ENCODE measurements around the gene PAX6. TPM values are rescaled to one million over a fixed set of nuclear protein-coding genes. Genes with fewer than 3 reads are reported as not detected.

The PAX6 gene
- polyA plus RNA-seq, 4 donors, result 0.11 to 0.13 TPM; not detected in 2

DNA sequence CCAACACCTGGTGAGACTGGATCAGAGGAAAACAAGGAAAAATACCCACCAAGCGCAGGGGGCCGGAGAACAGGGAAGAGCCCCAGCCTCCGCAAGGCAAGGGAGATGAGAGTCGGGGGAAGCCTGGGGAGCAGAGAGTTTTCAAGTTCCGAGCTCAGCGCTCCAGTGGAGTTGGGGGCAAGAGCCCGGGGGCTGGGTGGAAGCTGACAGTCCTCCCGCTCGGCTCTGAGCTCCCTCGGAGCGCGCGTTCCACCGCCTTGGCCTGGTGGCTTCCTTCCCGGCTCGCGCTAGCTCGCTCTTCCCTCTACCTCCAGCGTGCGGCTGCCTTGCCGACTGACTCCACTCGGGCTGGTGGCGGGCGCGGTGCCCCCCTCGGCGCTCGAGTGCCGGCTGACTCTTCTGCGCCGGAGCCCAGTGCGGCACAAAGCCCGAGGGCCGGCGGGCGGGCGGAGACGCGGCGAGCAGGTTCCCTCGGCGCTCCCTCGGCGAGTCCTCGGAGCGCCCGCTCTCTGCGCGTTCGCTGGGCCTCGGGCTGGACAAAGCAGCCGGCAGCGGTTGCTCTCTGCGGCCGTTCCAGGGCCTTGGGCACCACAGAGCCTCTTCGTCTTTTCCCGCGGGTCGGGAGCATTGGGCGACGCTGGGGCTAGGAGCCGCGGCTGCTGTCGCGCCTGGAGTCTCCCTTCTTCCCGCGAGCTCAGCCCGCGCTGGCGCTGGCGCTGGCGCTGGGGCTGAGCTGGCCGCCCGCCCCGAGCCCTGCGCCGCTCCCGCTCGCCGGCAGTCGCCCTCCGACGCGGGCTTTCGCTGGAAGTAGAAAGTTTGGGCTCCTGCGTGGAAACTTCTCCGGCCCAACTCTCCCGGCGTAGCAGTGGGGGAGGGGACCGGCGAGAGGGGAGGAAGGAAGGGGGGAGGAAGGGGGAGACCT lies 1.0 kb downstream of the PAX6 start:
- DNase-seq (ENCODE audit: low read depth in 4 of 4, low spot score in 3 of 4), result no peak

DNA sequence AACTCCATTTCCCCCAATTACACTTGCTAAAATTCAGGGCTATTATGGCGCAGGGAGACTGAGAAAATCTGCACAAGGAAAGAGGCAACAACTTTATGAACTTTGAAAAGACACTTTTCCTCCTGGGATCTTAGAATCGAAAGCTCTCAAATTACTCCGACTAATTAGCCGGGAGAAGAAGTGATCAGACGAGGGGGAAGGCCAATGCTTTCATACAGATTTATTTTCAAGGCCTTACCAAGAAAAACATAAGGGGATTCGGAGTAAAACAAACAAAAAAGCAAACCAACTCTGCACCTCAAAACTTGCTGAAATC lies 1.6 kb downstream of the PAX6 start:
- DNase-seq (ENCODE audit: low read depth in 4 of 4, low spot score in 3 of 4), result no peak

DNA sequence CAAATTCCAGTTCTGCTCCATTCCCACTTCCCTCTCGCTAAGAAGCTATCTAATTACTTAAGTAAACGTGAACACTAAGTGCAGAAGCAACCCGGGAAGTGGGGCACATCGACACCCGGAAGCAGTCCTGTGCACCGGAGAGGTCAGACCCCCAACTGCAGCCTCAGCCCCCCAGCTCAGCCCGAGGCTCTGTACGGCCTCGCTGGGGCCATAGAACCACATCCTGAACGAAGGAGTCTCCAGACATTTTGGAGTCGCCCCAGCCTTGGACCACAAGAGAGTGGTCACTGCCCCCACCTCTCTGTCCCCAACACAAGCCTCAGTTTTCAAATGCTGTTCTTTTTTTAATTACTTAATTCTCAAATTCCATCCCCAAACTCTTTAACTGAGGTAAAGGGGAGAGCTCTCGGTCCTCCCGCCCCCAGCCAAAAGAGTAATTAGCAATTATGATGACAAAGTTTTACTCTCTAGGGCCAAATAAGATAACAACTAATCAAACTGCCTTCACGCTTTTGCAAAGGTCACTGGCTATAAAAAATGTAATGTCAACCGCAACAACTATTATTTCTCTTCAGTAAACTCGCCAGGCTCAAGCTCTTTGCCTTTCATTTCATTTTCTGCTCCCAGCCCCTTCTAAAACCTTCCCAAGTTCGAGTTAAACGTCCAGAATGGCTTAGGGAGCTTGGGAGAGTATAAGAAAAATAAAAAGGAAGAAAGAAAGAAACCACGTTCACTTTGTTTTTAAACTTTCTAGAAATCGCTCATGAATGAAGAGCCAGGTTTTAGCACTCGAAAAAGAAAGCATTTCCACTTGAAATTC lies 2.2 kb downstream of the PAX6 start:
- no peak for DNase-seq (ENCODE audit: low read depth in 4 of 4, low spot score in 3 of 4)

DNA sequence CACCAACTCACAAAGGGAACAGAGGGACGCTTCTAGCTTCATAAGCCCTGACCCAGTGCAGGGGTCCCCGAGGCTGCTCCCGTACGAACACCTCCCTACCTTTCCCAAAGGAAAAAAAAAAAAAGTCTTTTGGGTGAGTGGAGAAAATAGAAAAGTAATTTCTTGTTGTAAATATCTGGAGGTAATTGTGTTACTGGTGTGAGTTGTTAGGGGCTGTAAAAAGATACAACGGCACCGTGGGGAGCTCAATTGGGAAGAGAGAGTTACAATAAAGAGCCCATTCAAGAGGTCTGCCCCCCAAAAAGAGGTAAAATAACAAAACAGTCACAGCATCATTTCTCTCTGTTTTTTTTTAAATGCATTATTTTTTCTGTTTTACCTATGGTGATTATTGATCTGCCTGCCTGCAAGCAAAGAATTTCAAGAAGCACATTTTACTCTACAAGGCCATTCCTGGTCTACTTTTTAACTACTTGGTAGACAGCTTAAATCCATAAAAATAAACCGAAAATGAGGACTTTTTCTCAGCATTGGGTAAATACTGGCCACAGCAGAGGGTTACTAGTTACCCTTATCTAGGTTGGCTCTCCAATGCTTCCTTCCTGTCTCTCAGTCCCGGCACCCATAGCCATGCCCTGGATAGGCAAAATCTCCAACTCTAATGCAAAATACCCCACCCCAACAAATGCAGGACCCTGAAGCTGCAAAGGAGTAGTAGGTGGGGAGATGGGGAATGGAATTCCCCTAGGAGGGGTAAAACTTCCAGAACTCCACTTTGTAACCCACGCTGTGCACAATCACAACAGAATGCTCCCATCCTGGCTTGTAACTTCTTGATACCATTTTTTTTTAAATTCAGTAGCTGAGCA lies 3.1 kb downstream of the PAX6 start:
- DNase-seq (ENCODE audit: low read depth in 4 of 4, low spot score in 3 of 4), result no peak

DNA sequence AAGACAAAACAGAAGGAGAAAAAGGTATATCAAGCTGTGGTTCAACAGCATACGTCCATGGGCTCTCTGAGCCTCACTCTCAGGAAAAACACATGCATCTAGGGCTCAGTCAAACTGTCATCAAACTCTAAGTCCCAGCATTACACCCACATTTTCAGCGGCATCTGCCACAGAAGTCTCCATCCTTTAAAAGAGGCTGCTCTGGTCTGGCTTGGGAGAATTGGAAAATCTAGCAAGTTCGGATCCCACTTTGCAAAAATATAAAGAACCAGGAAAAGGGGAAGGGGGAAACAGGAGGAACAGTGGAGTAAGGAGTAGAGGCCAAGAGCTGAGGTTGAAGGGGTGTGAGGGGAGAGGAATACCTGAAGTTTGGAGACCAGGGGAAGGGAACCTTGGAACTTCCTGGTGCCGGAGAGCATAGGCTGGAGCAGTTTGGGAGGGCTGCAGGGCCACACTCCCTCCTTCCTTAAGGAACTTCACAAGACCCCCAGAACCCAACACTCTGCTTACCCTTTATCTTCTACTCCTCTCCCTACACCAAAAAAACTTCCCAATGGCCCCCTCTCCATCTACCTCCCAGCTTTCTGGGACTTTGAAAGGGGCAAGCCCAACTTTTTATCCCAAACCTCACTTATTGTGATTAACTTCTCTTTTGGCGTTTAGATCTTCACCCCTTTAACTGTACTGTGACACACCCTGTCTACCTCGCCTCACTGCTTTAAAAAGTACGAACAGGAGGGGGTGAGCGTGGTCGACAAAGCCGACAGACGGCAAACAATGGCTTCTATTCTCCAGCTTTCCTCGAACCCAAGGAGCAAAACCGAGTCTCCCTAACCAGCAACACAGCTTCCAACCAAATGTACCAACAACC lies 4.0 kb downstream of the PAX6 start:
- no peak for DNase-seq (ENCODE audit: low read depth in 4 of 4, low spot score in 3 of 4)

DNA sequence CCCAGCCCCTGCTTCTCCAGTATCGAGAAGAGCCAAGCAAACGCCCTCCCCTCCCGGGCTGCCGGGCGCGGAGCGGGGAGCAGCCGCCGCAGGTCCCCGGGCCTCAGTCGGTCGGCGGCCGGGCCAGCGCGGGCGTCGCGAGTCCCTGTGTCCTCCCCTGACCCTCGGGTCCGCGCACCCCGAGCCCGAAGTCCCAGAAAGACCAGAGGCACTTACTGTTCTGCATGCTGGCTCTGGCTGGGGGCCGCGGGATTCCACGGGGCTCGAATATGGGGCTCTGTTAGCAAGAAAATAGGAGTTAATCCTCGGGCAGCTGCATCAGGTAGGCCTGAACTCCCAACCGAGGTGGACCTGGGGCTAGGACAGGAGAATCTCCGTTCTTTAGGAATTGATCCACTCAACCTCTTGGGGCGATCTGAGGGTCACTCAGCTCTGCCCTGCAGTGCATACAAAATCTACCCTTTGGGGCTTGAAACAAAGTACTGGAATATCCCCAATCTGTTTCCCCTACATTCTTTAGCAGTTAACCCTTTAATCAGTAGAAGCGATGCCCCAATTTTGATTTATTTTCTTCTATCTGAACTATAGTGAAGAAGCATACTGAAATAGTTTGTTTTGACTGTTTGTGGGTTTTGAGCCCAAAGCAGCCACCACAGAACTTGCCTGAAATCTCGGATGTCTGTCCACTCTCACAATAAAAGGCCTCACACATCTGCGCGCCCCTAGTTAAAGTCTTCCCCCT lies 4.8 kb downstream of the PAX6 start:
- DNase-seq (ENCODE audit: low read depth in 4 of 4, low spot score in 3 of 4), result no peak

DNA sequence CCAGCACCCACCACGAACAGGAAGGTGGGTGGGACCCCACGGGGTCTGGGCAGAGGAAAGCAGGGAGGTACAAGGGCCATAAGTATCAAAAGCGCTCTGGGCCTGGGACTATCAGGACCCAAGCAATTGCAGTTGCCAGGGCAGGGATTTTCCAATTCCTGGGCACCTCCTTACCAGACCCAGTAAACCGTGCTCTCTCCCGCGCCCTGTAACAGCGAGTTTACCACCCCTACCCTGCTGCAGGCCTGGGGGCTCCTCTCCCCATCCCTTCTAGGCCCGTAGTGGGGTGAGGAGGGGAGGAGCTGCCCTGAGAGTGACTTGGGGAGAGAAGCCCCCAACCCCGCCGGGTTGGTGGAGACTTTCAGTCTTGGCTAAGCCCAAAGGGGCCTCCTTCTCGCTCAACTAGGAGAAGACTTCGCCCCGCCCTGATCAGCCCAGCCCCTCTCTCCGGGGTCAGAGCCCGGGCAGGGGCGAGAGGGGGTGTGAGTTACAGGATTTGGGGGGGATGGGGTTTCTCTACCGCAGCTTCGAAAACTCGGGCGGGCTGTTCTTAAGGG lies 5.4 kb downstream of the PAX6 start:
- DNase-seq (ENCODE audit: low read depth in 4 of 4, low spot score in 3 of 4), result no peak

DNA sequence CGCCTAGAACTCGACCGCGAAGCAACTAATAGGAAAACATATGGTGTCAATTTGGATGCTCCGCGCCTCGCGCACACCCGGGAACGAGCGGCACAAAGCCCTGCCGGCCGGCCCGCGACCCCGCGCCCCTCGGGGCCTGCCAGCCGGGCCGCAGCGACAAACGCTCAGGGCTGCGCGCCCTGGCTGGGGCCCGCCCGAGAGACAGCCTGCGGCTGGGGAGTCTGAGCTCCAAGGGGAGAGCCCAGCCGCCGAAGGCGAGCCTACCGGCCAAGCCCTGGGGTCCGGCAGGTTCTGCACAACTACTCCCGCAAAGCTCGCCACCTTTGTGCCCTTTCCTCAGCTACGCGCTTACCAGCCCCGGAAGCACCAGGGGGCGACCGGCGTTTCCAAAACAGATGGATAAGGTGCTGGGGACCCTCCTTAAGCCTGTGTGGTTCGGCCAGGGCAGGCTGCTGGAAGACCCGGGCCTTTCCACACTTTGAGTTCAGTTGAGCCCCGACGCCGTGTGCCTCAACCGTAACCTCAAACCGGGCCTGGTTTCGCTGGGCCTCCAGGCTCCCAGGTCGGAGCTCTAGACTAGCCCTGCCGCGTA lies 6.0 kb downstream of the PAX6 start:
- DNase-seq (ENCODE audit: low read depth in 4 of 4, low spot score in 3 of 4), result no peak

DNA sequence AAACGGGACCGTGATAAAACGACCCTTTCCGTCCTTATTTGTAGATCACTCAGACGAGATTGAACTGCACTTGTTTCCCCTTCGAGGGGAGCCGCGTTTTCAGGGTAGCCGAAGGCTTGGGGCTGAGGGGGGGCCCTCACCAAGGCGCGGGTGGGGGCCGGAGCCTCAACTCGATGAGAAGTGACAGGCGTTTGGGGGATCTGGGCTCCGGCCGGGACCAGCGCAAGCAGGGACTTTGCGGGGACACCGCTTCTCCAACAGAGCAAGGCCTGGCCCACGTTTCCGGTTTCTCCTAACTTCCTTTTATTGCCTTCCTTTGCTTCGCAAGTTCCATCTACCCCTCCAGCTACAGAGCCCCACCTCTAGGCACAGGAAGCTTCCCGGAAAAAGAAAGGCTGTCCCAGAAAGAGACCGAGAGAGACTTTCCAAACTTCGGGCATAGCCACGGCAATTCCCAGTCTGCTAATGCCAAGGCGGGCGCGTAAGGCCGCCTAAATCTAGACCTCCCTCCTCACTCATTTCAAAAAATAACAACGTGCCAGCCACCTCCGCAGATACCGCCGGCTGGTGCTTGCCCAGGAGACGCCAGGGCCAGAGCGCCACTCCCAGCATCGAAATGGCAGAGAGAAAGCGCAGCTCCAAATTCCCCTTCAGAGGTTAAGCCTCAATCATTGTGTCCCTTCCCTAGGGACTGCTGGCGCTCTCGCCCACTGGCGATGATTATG lies 6.6 kb downstream of the PAX6 start:
- no peak for DNase-seq (ENCODE audit: low read depth in 4 of 4, low spot score in 3 of 4)

DNA sequence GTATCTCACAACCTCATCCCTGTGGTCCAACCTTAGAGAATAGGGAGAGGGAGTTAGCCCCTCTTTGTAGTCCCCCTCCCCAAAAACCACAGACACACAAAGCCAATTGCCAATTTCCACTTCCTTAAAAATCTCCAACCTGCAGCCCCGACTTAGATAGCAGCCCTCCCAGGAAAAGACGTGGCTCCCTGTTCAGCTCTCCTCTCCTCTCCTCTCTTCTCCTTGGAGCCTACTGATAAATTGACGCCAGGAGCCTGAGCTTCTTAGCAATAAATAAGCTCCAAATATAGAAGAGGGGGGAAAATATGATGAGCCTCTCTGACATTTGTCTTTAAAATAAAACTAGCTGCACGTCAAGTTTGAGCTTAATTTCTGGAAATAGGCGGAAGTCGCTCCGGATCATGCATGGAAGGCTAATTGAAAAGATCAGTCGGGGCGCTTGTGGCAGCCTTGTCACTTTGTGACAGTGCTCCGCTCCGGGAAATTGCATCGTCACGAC lies 7.3 kb downstream of the PAX6 start:
- no peak for DNase-seq (ENCODE audit: low read depth in 4 of 4, low spot score in 3 of 4)

DNA sequence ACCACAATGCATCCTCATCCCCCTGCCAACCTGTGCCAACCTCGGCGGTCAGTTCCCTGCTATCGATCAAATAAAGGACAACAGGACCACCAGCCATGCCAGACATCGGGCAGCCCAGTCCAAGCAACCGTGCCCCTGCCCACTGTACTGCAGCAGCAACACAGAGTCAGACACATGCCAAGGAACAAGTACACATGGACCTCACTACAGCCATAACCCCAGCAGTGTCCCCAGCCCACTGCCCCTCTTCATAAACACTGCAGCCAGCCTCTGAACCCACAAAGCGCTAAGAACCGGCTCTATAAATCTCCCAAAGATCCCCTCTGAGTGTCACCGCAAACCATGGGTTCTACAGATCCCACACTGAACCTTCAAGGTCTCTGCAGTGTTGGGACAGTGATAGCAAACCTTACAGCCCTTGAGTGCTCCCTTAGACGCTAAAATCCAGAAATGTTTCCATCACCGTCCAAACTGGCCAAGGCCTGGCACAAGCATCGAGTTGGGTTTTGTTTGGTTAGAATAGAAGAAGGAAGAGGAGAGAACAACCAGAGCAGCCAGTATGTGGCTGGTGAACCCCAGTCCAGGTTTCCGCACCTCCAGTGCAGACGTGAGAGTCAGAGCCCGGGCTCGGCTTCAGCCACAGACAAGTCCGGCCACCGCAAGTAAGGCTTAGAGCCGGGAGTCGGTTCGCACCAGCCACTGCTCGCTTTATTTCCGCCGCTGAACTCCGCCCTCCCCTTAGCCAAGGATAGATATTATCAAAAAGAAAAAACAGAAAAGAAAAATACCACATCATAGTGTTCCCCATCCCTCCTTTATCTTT lies 7.9 kb downstream of the PAX6 start:
- DNase-seq (ENCODE audit: low read depth in 4 of 4, low spot score in 3 of 4), result no peak

DNA sequence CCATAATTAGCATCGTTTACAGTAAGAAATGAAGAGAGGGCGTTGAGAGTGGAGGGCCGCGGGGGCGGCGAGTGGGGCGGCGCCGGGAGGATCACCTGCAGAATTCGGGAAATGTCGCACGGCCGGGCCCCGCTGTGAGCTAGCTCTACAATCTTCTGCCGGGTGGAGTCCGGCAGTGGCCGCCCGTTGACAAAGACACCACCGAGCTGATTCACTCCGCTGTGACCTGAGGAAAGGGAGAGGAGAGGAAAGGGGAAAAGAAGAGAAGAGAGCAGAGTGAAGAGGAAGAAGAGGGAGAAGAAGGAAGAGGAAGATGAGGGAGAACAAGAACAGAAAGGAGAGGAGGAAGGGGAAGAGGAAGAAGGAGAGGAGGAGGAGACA lies 8.5 kb downstream of the PAX6 start:
- DNase-seq (ENCODE audit: low read depth in 4 of 4, low spot score in 3 of 4), result no peak

DNA sequence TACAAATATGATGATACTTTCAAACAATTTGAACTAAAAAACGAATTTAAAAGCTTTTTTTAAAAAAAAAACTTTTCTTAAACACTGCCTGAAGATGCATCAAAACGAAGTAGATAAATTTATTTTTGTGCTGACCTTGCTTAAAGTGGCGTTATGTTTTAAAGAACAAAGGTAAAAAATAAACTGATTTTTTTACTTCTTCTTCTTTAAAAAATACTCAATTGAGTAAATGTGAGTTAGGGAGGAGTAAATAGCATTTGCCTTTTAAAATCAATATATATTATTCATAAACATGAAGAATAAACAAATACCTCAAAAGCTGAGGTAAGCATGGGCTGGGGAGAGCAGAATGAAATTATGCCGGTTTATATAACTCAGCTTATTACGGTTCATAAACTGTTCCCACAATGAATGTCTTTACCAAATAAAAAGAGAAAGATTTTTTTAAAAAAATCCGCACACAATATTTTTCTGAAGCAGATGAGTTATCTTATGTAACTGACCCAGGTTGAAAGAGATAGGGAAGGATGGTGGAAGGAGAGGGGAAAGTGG lies 9.0 kb downstream of the PAX6 start:
- no peak for DNase-seq (ENCODE audit: low read depth in 4 of 4, low spot score in 3 of 4)

DNA sequence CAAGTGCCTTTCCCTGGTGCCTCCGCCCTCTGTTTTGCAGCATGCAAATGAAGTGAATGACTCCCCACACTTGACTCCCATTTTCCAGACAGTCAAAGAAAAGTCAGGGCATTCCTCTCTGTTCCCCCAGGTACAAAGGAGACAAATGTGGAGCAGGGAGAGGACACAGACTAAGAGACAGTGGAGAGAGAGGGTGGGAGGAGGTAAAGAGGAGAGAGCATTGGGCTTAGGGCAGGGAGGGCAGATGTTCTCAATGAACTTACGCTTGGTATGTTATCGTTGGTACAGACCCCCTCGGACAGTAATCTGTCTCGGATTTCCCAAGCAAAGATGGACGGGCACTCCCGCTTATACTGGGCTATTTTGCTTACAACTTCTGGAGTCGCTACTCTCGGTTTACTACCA lies 9.8 kb downstream of the PAX6 start:
- no peak for DNase-seq (ENCODE audit: low read depth in 4 of 4, low spot score in 3 of 4)

DNA sequence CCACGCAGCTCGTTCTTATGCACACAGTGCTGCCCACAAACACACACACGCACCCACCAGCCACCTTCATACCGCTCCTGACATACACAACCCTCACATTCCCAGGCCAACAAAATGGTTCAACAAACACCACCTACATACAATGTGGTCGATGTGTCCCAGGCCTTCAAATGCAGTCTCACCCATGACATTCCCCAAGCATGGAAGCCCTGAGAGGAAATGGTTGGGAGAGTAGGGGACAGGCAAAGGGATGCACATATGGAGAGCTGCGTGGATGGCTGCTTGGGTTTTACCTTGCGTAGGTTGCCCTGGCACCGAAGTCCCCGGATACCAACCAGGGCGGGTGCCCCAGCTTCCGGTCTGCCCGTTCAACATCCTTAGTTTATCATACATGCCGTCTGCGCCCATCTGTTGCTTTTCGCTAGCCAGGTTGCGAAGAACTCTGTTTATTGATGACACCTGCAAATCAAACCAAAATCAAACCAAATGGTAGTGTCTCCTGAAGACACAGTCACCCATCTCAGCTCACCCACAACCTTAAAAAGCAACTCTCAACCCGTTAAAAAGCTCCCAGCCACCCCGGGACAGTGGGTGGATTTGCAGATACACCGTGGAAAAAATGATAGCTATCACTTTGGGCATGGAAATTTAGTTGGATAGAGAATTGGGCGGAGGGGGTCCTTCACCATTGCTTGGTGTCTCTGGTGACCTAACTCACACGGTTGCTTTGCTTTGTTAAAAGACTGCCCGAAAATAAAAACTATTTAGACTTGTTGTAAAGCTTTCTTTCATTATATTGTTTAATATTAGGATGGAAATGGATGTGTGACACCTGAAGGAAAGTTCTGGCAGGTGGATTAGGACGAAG lies 10.5 kb downstream of the PAX6 start:
- DNase-seq (ENCODE audit: low read depth in 4 of 4, low spot score in 3 of 4), result no peak
